OCI-LY7 (cell line): ENCODE data around the gene OAS2. TPM values are rescaled to one million over a fixed set of nuclear protein-coding genes. Genes with fewer than 3 reads are reported as not detected.
A peak's percentile ranks its signal among the peaks of the same experiment; 100 is the strongest.

ENCODE experiments used
- BruUV-seq: library from RNA; stranded (reverse); fragments of 400-500 nt; replicated peaks from 2 replicates; lab custom pipeline; 2021; lab: Mats Ljungman, UMichigan
- CTCF ChIA-PET: fragments of 300-600 bp; sonication (Branson Sonifier 250); formaldehyde crosslinking; loops from one replicate; lab custom pipeline; 2022; ENCODE audit warnings: antibody characterized with exemption; ENCODE audit not compliant: unreplicated experiment; lab: Charles Lee
- POLR2A ChIA-PET: fragments of 300-600 bp; sonication (Branson Sonifier 250); formaldehyde crosslinking; loops from one replicate; lab custom pipeline; 2022; ENCODE audit warnings: antibody characterized with exemption; lab: Charles Lee
- DNase-seq: peaks from one replicate; pipeline ENCODE4 v3.0.0-alpha.2; 2015; ENCODE audit warnings: low spot score
- H2AFZ ChIP-seq: fragments of 200-600 bp; sonication (generic), shearing (Covaris generic); 2 replicates; pipeline ENCODE4 v1.6.1; 2014; ENCODE audit warnings: mild to moderate bottlenecking, antibody characterized with exemption, low read length, moderate library complexity
- H3K27ac ChIP-seq: fragments of 200-600 bp; sonication (generic); 2 replicates; pipeline ENCODE4 v1.5.1; 2014; ENCODE audit warnings: mixed run types, low read depth, mild to moderate bottlenecking, moderate library complexity, low read length, inconsistent platforms; ENCODE audit not compliant: poor library complexity, severe bottlenecking
- H3K36me3 ChIP-seq: fragments of 200-600 bp; sonication (generic); 2 replicates; pipeline ENCODE4 v1.6.1; 2014; ENCODE audit warnings: mild to moderate bottlenecking, antibody characterized with exemption, low read length, moderate library complexity, mixed read lengths; ENCODE audit not compliant: insufficient read depth
- H3K4me1 ChIP-seq: fragments of 200-600 bp; sonication (generic); 2 replicates; pipeline ENCODE4 v1.5.1; 2014; ENCODE audit warnings: mild to moderate bottlenecking, low read length; ENCODE audit not compliant: insufficient read depth, poor library complexity, severe bottlenecking
- H3K4me2 ChIP-seq: fragments of 200-600 bp; sonication (generic); 2 replicates; pipeline ENCODE4 v1.6.1; 2014; ENCODE audit warnings: mild to moderate bottlenecking, low read length
- H3K4me3 ChIP-seq: fragments of 200-600 bp; sonication (generic); 2 replicates; pipeline ENCODE4 v1.5.1; 2014; ENCODE audit warnings: mild to moderate bottlenecking, low read depth, low read length; ENCODE audit not compliant: poor library complexity, severe bottlenecking
- H3K79me2 ChIP-seq: fragments of 200-600 bp; sonication (generic); 2 replicates; pipeline ENCODE4 v1.6.1; 2016; ENCODE audit warnings: low read depth, mild to moderate bottlenecking, low read length, moderate library complexity, mixed read lengths; ENCODE audit not compliant: insufficient read depth
- H3K9me2 ChIP-seq: fragments of 200-600 bp; sonication (generic); 2 replicates; pipeline ENCODE4 v1.6.1; 2016; ENCODE audit warnings: mild to moderate bottlenecking, low read length, mixed read lengths; ENCODE audit not compliant: insufficient read depth
- H3K9me3 ChIP-seq: fragments of 200-600 bp; sonication (generic); 2 replicates; pipeline ENCODE4 v1.6.1; 2014; ENCODE audit warnings: mild to moderate bottlenecking, mixed run types, low read length, mixed read lengths
- H4K20me1 ChIP-seq: fragments of 200-600 bp; sonication (generic); 2 replicates; pipeline ENCODE4 v1.6.1; 2014; ENCODE audit warnings: mild to moderate bottlenecking, antibody characterized with exemption, low read length, moderate library complexity, mixed read lengths; ENCODE audit not compliant: insufficient read depth
- EZH2phosphoT487 ChIP-seq: fragments of 200-600 bp; sonication (generic); IDR thresholded peaks from 2 replicates; pipeline ENCODE4 v1.6.1; 2018; ENCODE audit warnings: low read depth, borderline replicate concordance, mild to moderate bottlenecking, mixed run types, antibody characterized with exemption, low read length, moderate library complexity, mixed read lengths
- intact Hi-C: fragments of 100-400 bp; cut with micrococcal nuclease; formaldehyde crosslinking; loops from one replicate; pipeline ENCODE4 v1.10.0; 2022; ENCODE audit not compliant: unreplicated experiment
- total RNA-seq, 2 experiments: library from RNA; depleted of rRNA in 1 of 2; stranded (reverse); fragments of >200 nt in 1 of 2; shearing (Covaris generic) in 1 of 2; gene quantifications; 2 replicates each; pipeline ENCODE4 v1.2.3, GENCODE V29; 2014 to 2022
- TF ChIP-seq, protein P1 (sequence below): fragments of 200-600 bp; sonication (generic); conservative IDR thresholded peaks from 2 replicates; pipeline ENCODE4 v1.5.1; 2014; ENCODE audit warnings: mild to moderate bottlenecking, antibody characterized with exemption, low read length, moderate library complexity, mixed read lengths

Gene OAS2
- total RNA-seq, 2 experiments from 2014 or later: 33.2 to 46.8 TPM

GRCh38 chr12:113056381-113056630 is 78.0 kb downstream of the OAS2 start:
- no peaks in the 10 kb centered on the region for H3K9me2 ChIP-seq
- peaks cover 79% of the 10 kb centered on the region for H3K79me2 ChIP-seq
- ChIA-PET CTCF (interaction anchor here (1.4 kb wide), 1 partner anchor 36 kb away, joined by 5 read pairs; no protein-coding TSS in a partner anchor), POLR2A (interaction anchor here (0.7 to 16.3 kb wide), 3 partner anchors 11 to 97 kb away, joined by 3 to 235 read pairs (median 7); no protein-coding TSS in a partner anchor)
- H3K9me3 ChIP-seq: no peaks in the 10 kb centered on the region
- TF ChIP-seq, protein P1, sequence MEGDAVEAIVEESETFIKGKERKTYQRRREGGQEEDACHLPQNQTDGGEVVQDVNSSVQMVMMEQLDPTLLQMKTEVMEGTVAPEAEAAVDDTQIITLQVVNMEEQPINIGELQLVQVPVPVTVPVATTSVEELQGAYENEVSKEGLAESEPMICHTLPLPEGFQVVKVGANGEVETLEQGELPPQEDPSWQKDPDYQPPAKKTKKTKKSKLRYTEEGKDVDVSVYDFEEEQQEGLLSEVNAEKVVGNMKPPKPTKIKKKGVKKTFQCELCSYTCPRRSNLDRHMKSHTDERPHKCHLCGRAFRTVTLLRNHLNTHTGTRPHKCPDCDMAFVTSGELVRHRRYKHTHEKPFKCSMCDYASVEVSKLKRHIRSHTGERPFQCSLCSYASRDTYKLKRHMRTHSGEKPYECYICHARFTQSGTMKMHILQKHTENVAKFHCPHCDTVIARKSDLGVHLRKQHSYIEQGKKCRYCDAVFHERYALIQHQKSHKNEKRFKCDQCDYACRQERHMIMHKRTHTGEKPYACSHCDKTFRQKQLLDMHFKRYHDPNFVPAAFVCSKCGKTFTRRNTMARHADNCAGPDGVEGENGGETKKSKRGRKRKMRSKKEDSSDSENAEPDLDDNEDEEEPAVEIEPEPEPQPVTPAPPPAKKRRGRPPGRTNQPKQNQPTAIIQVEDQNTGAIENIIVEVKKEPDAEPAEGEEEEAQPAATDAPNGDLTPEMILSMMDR: no peak
- no peak for TF ChIP-seq EZH2phosphoT487
- peak overlapping the region; percentile 97 for H3K27ac ChIP-seq
- H2AFZ ChIP-seq: no peak overlapping the region
- peaks cover 54% of the 10 kb centered on the region for H3K36me3 ChIP-seq
- intact Hi-C loops: no loop called here
- peak overlapping the region; percentile 90 for H3K4me3 ChIP-seq
- no peak for DNase-seq
- H3K4me1 ChIP-seq: peaks cover 66% of the 10 kb centered on the region
- H4K20me1 ChIP-seq: peaks cover 6% of the 10 kb centered on the region; the same call in 1 of the 2 replicates
- peak overlapping the region; percentile 94 for H3K4me2 ChIP-seq
- no TSS peak for BruUV-seq

- ChIA-PET POLR2A (interaction anchor here (0.7 to 16.3 kb wide), 3 partner anchors 10 to 96 kb away, joined by 3 to 235 read pairs (median 7); no protein-coding TSS in a partner anchor), CTCF (no interaction called here)
- Histone ChIP-seq H3K4me2 (peak within 1 kb of the TSS; percentile 94), H3K9me2 (no peaks in the 10 kb centered on the region), H4K20me1 (peaks cover 6% of the 10 kb centered on the region; the same call in 1 of the 2 replicates), H3K27ac (peak within 1 kb of the TSS; percentile 97), H3K79me2 (peaks cover 85% of the 10 kb centered on the region), H3K36me3 (peaks cover 59% of the 10 kb centered on the region), H3K4me1 (peaks cover 66% of the 10 kb centered on the region), H3K9me3 (no peaks in the 10 kb centered on the region), H2AFZ (no peak within 1 kb of the TSS), H3K4me3 (peak within 1 kb of the TSS; percentile 90)
- no TSS peak for BruUV-seq
- intact Hi-C loops: no loop called here
- peak; percentile 66 for DNase-seq
- TF ChIP-seq, protein P1: no peak
- no peak for TF ChIP-seq EZH2phosphoT487
Observed at GRCh38 chr12:113056631-113057488, 78.5 kb downstream of the OAS2 start, which contains the start of gene DTX1. Gene DTX1, plus strand, starts transcription at chr12:113056730. Its CDS starts 1,463 bp downstream, at chr12:113058193.
